GM12873 (cell line): ENCODE data around the gene HASPIN.

ENCODE experiments used
- CTCF ChIP-seq: IDR thresholded peaks from 2 replicates; pipeline ENCODE4 v1.5.1; 2012; ENCODE audit warnings: low read depth, mild to moderate bottlenecking, moderate library complexity, low read length, control low read depth; ENCODE audit not compliant: insufficient read depth; ENCODE audit errors: missing control alignments

The HASPIN gene

GRCh38 chr17:3762922-3763776 lies 39.4 kb downstream of the HASPIN start:
- TF ChIP-seq CTCF = no peak

- no peak for TF ChIP-seq CTCF
These were observed 40.1 kb downstream of the HASPIN start for GRCh38 chr17:3763777-3764170.

GRCh38 chr17:3765981-3766380 lies 42.3 kb downstream of the HASPIN start:
- TF ChIP-seq CTCF = no peak

- TF ChIP-seq CTCF = no peak
These were observed 43.1 kb downstream of the HASPIN start for GRCh38 chr17:3766779-3767178.

GRCh38 chr17:3768341-3768740 lies 44.6 kb downstream of the HASPIN start:
- TF ChIP-seq CTCF = no peak

- no peak for TF ChIP-seq CTCF
These were observed 45.1 kb downstream of the HASPIN start for GRCh38 chr17:3768769-3769168.

- TF ChIP-seq CTCF = no peak
These were observed 46.8 kb downstream of the HASPIN start for GRCh38 chr17:3770466-3770865.
